PC-3 (cell line): ENCODE results near the gene SLC1A2. TPM values are rescaled to one million over a fixed set of nuclear protein-coding genes. Genes with fewer than 3 reads are reported as not detected.

Experiments used
- ATAC-seq: fragments of 200-7000 bp; cut with Tn5 transposase; 2 replicates; pipeline ENCODE4 v1.9.1; 2020; ENCODE audit warnings: mild to moderate bottlenecking, moderate library complexity
- BruUV-seq: library from RNA; stranded (reverse); fragments of 400-500 nt; replicated peaks from 2 replicates; lab custom pipeline; 2021; lab: Mats Ljungman, UMichigan
- CTCF ChIA-PET: fragments of 300-600 bp; sonication (Branson Sonifier 250); formaldehyde crosslinking; loops from one replicate; lab custom pipeline; 2022; ENCODE audit warnings: antibody characterized with exemption; lab: Charles Lee
- POLR2A ChIA-PET: fragments of 300-600 bp; sonication (Branson Sonifier 250); formaldehyde crosslinking; loops from one replicate; lab custom pipeline; 2022; ENCODE audit warnings: antibody characterized with exemption; ENCODE audit not compliant: unreplicated experiment; lab: Charles Lee
- DNase-seq: peaks from one replicate; pipeline ENCODE4 v3.0.0-alpha.2; 2015
- H2AFZ ChIP-seq: fragments of 300-600 bp; sonication (generic); 2 replicates; pipeline ENCODE4 v1.6.0; 2016; ENCODE audit warnings: antibody characterized with exemption, low read length
- H3F3A ChIP-seq: fragments of 300-600 bp; sonication (generic); one replicate; pipeline ENCODE4 v1.6.0; 2017; ENCODE audit warnings: antibody characterized with exemption, low read length, control low read depth, mild to moderate bottlenecking; ENCODE audit not compliant: unreplicated experiment
- H3K27ac ChIP-seq: fragments of 300-600 bp; sonication (generic); 2 replicates; pipeline ENCODE4 v1.5.1; 2016; ENCODE audit warnings: mild to moderate bottlenecking, low read length
- H3K27me3 ChIP-seq: fragments of 300-600 bp; sonication (generic); 2 replicates; pipeline ENCODE4 v1.6.1; 2016; ENCODE audit warnings: low read length, mixed read lengths
- H3K36me3 ChIP-seq: fragments of 300-600 bp; sonication (generic); 2 replicates; pipeline ENCODE4 v1.6.1; 2016; ENCODE audit warnings: low read depth, mixed run types, low read length, mixed read lengths
- H3K4me1 ChIP-seq: fragments of 300-600 bp; sonication (generic); 2 replicates; pipeline ENCODE4 v1.5.1; 2016; ENCODE audit warnings: low read length; ENCODE audit not compliant: insufficient read depth
- H3K4me2 ChIP-seq: fragments of 300-600 bp; sonication (generic); 2 replicates; pipeline ENCODE4 v1.6.0; 2016; ENCODE audit warnings: low read length
- H3K4me3 ChIP-seq: fragments of 300-600 bp; sonication (generic); 2 replicates; pipeline ENCODE4 v1.5.1; 2016; ENCODE audit warnings: mild to moderate bottlenecking, low read length, mixed read lengths
- H3K79me2 ChIP-seq: fragments of 300-600 bp; sonication (generic); 2 replicates; pipeline ENCODE4 v1.6.1; 2017; ENCODE audit warnings: low read length, mixed read lengths
- H3K9ac ChIP-seq: fragments of 300-600 bp; sonication (generic); 2 replicates; pipeline ENCODE4 v1.6.0; 2016; ENCODE audit warnings: mild to moderate bottlenecking, low read length
- H3K9me2 ChIP-seq: fragments of 300-600 bp; sonication (generic); replicated peaks from 2 replicates; pipeline ENCODE4 v1.6.1; 2016; ENCODE audit warnings: mixed run types, low read length, mixed read lengths
- H3K9me3 ChIP-seq: fragments of 300-600 bp; sonication (generic); 2 replicates; pipeline ENCODE4 v1.6.1; 2016; ENCODE audit warnings: low read length, mixed read lengths
- H4K20me1 ChIP-seq: fragments of 300-600 bp; sonication (generic); 2 replicates; pipeline ENCODE4 v1.6.1; 2016; ENCODE audit warnings: low read length, mixed read lengths
- CTCF ChIP-seq: fragments of 300-600 bp; sonication (generic); conservative IDR thresholded peaks from 2 replicates; pipeline ENCODE4 v1.5.1; 2017; ENCODE audit warnings: antibody characterized with exemption, low read depth, mild to moderate bottlenecking, low read length
- EZH2 ChIP-seq: fragments of 300-600 bp; sonication (generic); IDR thresholded peaks from one replicate; pipeline ENCODE4 v1.6.1; 2017; ENCODE audit warnings: antibody characterized with exemption, mild to moderate bottlenecking, low read length; ENCODE audit not compliant: unreplicated experiment
- EZH2phosphoT487 ChIP-seq: fragments of 300-600 bp; sonication (generic); IDR thresholded peaks from 2 replicates; pipeline ENCODE4 v1.6.1; 2018; ENCODE audit warnings: mild to moderate bottlenecking, antibody characterized with exemption, low read length, borderline replicate concordance
- intact Hi-C: fragments of 100-400 bp; cut with micrococcal nuclease; formaldehyde crosslinking; loops from 2 replicates; pipeline ENCODE4 v1.9.0; 2023
- total RNA-seq: library from RNA; depleted of rRNA; stranded (reverse); fragments of >200 nt; gene quantifications from 2 replicates; pipeline ENCODE4 v1.2.3, GENCODE V29; 2014

SLC1A2 gene
- total RNA-seq, 1 experiment from 2014 or later = 0.18 TPM

GRCh38 chr11:35388061-35388460 is 31.3 kb downstream of the SLC1A2 start:
- ATAC-seq (no peak), DNase-seq (no peak)
- Histone ChIP-seq H3K4me3 (no peak overlapping the region), H3K4me1 (peaks cover 21% of the 10 kb centered on the region), H3K4me2 (no peak overlapping the region), H4K20me1 (no peaks in the 10 kb centered on the region), H3K36me3 (no peaks in the 10 kb centered on the region), H3K9me2 (no peaks in the 10 kb centered on the region), H3K79me2 (no peaks in the 10 kb centered on the region), H3K27me3 (no peaks in the 10 kb centered on the region), H3K27ac (no peak overlapping the region), H3K9me3 (no peaks in the 10 kb centered on the region), H3F3A (no peaks in the 10 kb centered on the region), H3K9ac (no peak overlapping the region), H2AFZ (no peak overlapping the region)
- BruUV-seq = no TSS peak
- POLR2A ChIA-PET = no interaction called here
- TF ChIP-seq EZH2phosphoT487 (no peak), CTCF (no peak), EZH2 (no peak)
- CTCF ChIA-PET = interaction anchor here (1.1 kb wide), 1 partner anchor 463 kb away, joined by 3 read pairs; no protein-coding TSS in a partner anchor
- intact Hi-C loops = no loop called here

GRCh38 chr11:35387111-35387982 is 32.0 kb downstream of the SLC1A2 start:
- intact Hi-C loops = no loop called here
- Histone ChIP-seq H3K36me3 (no peaks in the 10 kb centered on the region), H3K9me2 (no peaks in the 10 kb centered on the region), H3K4me2 (no peak overlapping the region), H3K27me3 (no peaks in the 10 kb centered on the region), H4K20me1 (no peaks in the 10 kb centered on the region), H2AFZ (no peak overlapping the region), H3K79me2 (no peaks in the 10 kb centered on the region), H3K4me1 (peaks cover 21% of the 10 kb centered on the region), H3K9me3 (no peaks in the 10 kb centered on the region), H3K9ac (no peak overlapping the region), H3F3A (no peaks in the 10 kb centered on the region), H3K27ac (no peak overlapping the region), H3K4me3 (no peak overlapping the region)
- ChIA-PET POLR2A (no interaction called here), CTCF (interaction anchor here (0.6 to 1.1 kb wide), 2 partner anchors 204 to 462 kb away, joined by 3 read pairs; no protein-coding TSS in a partner anchor)
- TF ChIP-seq CTCF = peak; percentile 38; the same call in 1 of the 2 replicates
- TF ChIP-seq EZH2 = no peak
- TF ChIP-seq EZH2phosphoT487 = no peak
- ATAC-seq (no peak), DNase-seq (peak; percentile 9)
- no TSS peak for BruUV-seq

- no peak overlapping the region for H3K9ac ChIP-seq
- BruUV-seq = no TSS peak
- ATAC-seq (peak; percentile 27; the same call in 1 of the 2 replicates), DNase-seq (peak; percentile 6)
- H3K27ac ChIP-seq = no peak overlapping the region
- no peaks in the 10 kb centered on the region for H3K27me3 ChIP-seq
- TF ChIP-seq EZH2phosphoT487 (no peak), CTCF (no peak), EZH2 (no peak)
- ChIA-PET CTCF (interaction anchor here (0.5 kb wide), 1 partner anchor 243 kb away, joined by 4 read pairs; no protein-coding TSS in a partner anchor), POLR2A (no interaction called here)
- no peaks in the 10 kb centered on the region for H3K9me2 ChIP-seq
- no peaks in the 10 kb centered on the region for H3F3A ChIP-seq
- H3K4me3 ChIP-seq = no peak overlapping the region
- H3K4me1 ChIP-seq = no peaks in the 10 kb centered on the region
- H3K79me2 ChIP-seq = no peaks in the 10 kb centered on the region
- no peaks in the 10 kb centered on the region for H4K20me1 ChIP-seq
- H3K9me3 ChIP-seq = no peaks in the 10 kb centered on the region
- intact Hi-C loops = no loop called here
- no peak overlapping the region for H2AFZ ChIP-seq
- no peak overlapping the region for H3K4me2 ChIP-seq
- H3K36me3 ChIP-seq = no peaks in the 10 kb centered on the region
Measured at GRCh38 chr11:35383953-35384352, 35.4 kb downstream of the SLC1A2 start.
